Ascending aorta (tissue), 2 donors: ENCODE results near the gene AFF3. TPM values are rescaled to one million over a fixed set of nuclear protein-coding genes. Genes with fewer than 3 reads are reported as not detected.

Experiments used
- DNase-seq, 2 donors: peaks; one replicate each; pipeline ENCODE4 v3.0.0-alpha.2; 2019; ENCODE audit warnings: low spot score in 2 of 2
- H3K27ac ChIP-seq, 2 donors: fragments of 200-600 bp; sonication (generic); one replicate each; pipeline ENCODE4 v1.5.1; 2016 to 2017; ENCODE audit warnings: mild to moderate bottlenecking in 1 of 2
- H3K27me3 ChIP-seq: fragments of 200-600 bp; sonication (generic); one replicate; pipeline ENCODE4 v1.5.1; 2017
- H3K36me3 ChIP-seq, 2 donors: fragments of 200-600 bp; sonication (generic); one replicate each; pipeline ENCODE4 v1.5.1; 2016
- H3K4me1 ChIP-seq, 2 donors: fragments of 200-600 bp; sonication (generic); one replicate each; pipeline ENCODE4 v1.5.1; 2016 to 2017; ENCODE audit warnings: mild to moderate bottlenecking in 1 of 2
- H3K4me3 ChIP-seq, 2 donors: fragments of 200-600 bp; sonication (generic); one replicate each; pipeline ENCODE4 v1.5.1; 2016 to 2017; ENCODE audit warnings: mild to moderate bottlenecking in 1 of 2
- H3K9me3 ChIP-seq, 2 donors: fragments of 200-600 bp; sonication (generic); one replicate each; pipeline ENCODE4 v1.5.1; 2016
- CTCF ChIP-seq, 3 experiments: fragments of 200-600 bp in 2 of 3; fragments of 450-650 bp in 1 of 3; sonication (generic) in 2 of 3; IDR thresholded peaks; one replicate each; pipeline ENCODE4 v1.5.1; 2016 to 2019; ENCODE audit warnings: antibody characterized with exemption in 3 of 3, mild to moderate bottlenecking in 1 of 3, moderate library complexity in 1 of 3
- intact Hi-C: fragments of 100-400 bp; cut with DNase I; formaldehyde crosslinking; loops from one replicate; pipeline ENCODE4 v1.15.1; 2023
- total RNA-seq: library from RNA; depleted of rRNA; stranded (reverse); fragments of >200 nt; gene quantifications from one replicate; pipeline ENCODE4 v1.1.0, GENCODE V29; 2016

AFF3 gene
- 7.1 TPM for total RNA-seq

DNA sequence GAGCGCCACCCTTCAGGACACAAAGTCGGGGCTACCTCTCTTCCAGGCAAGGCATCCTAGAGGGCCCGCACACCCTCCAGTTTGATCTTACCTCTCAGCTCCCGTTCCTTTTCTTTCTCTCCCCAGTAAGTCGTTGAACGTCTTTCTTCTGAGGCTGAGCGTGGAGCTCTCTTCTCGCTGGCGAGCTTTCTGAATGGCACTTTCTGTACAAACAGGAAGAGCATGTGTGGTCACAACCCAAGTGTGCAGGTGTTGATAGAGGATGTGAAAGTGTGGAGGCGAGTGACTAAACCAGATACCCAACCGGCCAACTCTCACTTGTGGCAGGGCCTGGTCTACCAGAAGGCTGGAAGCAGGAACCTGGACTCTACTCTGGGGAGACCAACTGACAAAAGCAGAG lies at the start of gene AFF3:
AFF3 (minus strand) TSS at position 198 of the 400 bp plus-strand sequence. CDS start 38,136 bp downstream, outside the sequence.
- Histone ChIP-seq H3K9me3 (no peaks in the 10 kb centered on the region), H3K4me1 (no peaks in the 10 kb centered on the region), H3K36me3 (no peaks in the 10 kb centered on the region), H3K4me3 (no peak within 1 kb of the TSS), H3K27me3 (no peaks in the 10 kb centered on the region), H3K27ac (no peak within 1 kb of the TSS)
- DNase-seq: no peak
- no peak for TF ChIP-seq CTCF (IDR thresholded peaks at IDR 0.05)
- intact Hi-C loops: no loop called here

DNA sequence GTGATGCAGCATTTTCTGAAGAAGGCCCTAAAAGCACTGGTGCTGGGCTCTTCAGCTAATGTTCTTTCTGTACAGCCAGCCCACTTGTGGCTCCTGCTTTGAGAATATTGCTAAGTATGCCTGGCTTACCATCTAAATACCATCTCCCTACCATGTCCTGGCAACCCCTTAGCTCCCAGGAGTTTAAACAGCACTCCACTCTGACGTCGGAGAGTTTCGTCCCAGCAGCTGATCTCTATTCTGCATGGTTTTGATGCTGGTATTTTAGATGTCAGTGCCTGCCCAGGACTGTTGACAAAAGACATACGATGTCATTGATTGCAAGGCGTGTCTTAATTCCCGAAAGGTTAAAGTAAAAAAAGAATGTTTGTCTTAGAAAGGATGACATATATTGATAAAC lies 47.0 kb upstream of the AFF3 start:
- Histone ChIP-seq H3K27ac (no peak overlapping the region), H3K27me3 (no peaks in the 10 kb centered on the region), H3K36me3 (no peaks in the 10 kb centered on the region), H3K9me3 (no peaks in the 10 kb centered on the region), H3K4me3 (no peak overlapping the region), H3K4me1 (peaks cover 0 to 6% of the 10 kb centered on the region in 2 donors)
- TF ChIP-seq CTCF (IDR thresholded peaks at IDR 0.05): no peak
- no peak for DNase-seq
- intact Hi-C loops: no loop called here

DNA sequence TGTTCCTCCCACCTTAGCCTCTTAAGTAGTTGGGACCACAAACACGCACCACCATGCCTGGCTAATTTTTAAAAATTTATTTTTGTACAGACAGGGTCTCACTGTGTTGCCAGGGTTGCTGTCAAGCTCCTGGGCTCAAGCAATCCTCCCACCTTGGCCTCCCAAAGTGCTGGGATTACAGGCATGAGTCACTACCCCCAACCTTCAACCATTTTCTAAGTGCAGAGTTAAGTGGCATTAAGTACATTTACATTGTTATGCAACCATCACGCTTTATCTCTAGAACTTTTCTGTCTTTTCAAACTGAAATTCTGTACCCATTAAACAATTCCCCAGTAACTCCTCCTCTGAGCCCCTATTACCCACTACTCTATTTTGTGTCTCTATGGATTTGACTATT lies 45.9 kb upstream of the AFF3 start:
- TF ChIP-seq CTCF (IDR thresholded peaks at IDR 0.05): no peak
- H3K36me3 ChIP-seq: no peaks in the 10 kb centered on the region
- H3K4me3 ChIP-seq: no peak overlapping the region
- no peak for DNase-seq
- H3K4me1 ChIP-seq: peaks cover 0 to 6% of the 10 kb centered on the region in 2 donors
- H3K9me3 ChIP-seq: no peaks in the 10 kb centered on the region
- H3K27ac ChIP-seq: no peak overlapping the region
- H3K27me3 ChIP-seq: no peaks in the 10 kb centered on the region
- intact Hi-C loops: no loop called here

GRCh38 chr2:100186126-100186525 lies 43.7 kb upstream of the AFF3 start:
- H3K4me1 ChIP-seq: no peaks in the 10 kb centered on the region
- no peaks in the 10 kb centered on the region for H3K36me3 ChIP-seq
- intact Hi-C loops: no loop called here
- H3K9me3 ChIP-seq: no peaks in the 10 kb centered on the region
- H3K4me3 ChIP-seq: no peak overlapping the region
- no peak for TF ChIP-seq CTCF (IDR thresholded peaks at IDR 0.05)
- DNase-seq: no peak
- H3K27ac ChIP-seq: no peak overlapping the region
- no peaks in the 10 kb centered on the region for H3K27me3 ChIP-seq

GRCh38 chr2:100185516-100185915 lies 43.1 kb upstream of the AFF3 start:
- no peak for TF ChIP-seq CTCF (IDR thresholded peaks at IDR 0.05)
- Histone ChIP-seq H3K27me3 (no peaks in the 10 kb centered on the region), H3K4me1 (no peaks in the 10 kb centered on the region), H3K36me3 (no peaks in the 10 kb centered on the region), H3K27ac (no peak overlapping the region), H3K4me3 (no peak overlapping the region), H3K9me3 (no peaks in the 10 kb centered on the region)
- intact Hi-C loops: no loop called here
- DNase-seq: no peak

DNA sequence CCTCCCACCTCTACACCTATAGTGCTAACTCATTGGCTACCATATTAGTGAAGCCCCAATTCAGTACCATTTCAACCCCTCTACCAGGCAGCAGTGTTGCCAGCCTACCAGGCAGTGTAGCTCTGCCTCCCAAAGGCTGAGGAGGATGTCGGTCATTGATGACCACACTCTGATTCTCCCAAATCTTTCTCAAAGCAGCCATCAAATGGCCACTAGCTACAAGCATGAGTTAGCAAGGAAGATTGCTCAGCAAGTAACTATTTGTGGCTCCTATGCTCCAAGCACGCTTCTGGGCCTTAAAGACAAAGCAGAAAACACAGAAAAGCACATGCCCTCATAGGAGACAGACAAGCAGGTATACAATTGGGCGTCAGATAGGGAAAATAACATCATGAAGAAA lies 42.7 kb upstream of the AFF3 start:
- H3K27ac ChIP-seq: no peak overlapping the region
- DNase-seq: no peak
- intact Hi-C loops: no loop called here
- H3K27me3 ChIP-seq: no peaks in the 10 kb centered on the region
- TF ChIP-seq CTCF (IDR thresholded peaks at IDR 0.05): no peak
- no peak overlapping the region for H3K4me3 ChIP-seq
- H3K36me3 ChIP-seq: no peaks in the 10 kb centered on the region
- H3K9me3 ChIP-seq: no peaks in the 10 kb centered on the region
- no peaks in the 10 kb centered on the region for H3K4me1 ChIP-seq
